ENCODE measurements around the gene UBAP2.

DNA sequence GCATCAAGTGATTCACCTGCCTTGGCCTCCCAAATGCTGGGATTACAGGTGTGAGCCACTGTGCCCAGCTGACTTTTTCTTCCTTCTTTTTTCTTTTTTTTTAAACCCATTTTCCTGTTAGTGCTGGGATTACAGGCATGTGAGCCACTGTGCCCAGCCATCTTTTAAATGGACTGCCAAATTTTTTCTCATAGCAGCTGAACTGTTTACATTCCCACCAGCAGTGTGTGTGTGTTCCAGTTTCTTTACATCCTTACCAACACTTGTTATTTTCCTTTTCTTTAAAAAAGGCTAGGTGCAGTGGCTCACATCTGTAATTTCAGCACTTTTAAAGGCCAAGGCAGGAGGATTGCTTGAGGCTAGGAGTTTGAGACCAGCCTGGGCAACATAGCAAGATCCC is 154.8 kb downstream of the UBAP2 start:
- TF ChIP-seq CTCF (IDR thresholded peaks at IDR 0.05) (no peak), POLR2AphosphoS5 (IDR thresholded peaks at IDR 0.05) (no peak)

All from suprapubic skin (tissue), 3 donors.